Stomach (tissue), 9 donors: ENCODE data around the gene FOXL1. TPM values are rescaled to one million over a fixed set of nuclear protein-coding genes. Genes with fewer than 3 reads are reported as not detected.

Source experiments
- DNase-seq, 2 donors: peaks; one replicate each; pipeline versions ENCODE4 v3.0.0 to v3.0.0-alpha.2; 2013 to 2019
- H3K27ac ChIP-seq, 5 donors: fragments of 200-600 bp in 4 of 5; sonication (generic) in 4 of 5; one replicate each; pipeline ENCODE4 v1.5.1; 2013 to 2019; ENCODE audit warnings: mild to moderate bottlenecking in 1 of 5, moderate library complexity in 1 of 5
- H3K27me3 ChIP-seq, 3 donors: fragments of 200-600 bp; sonication (generic); one replicate each; pipeline ENCODE4 v1.5.1; 2017 to 2019; ENCODE audit warnings: mixed run types in 1 of 3
- H3K36me3 ChIP-seq, 4 donors: fragments of 200-600 bp; sonication (generic); 1 replicate in 3 of 4; 2 replicates in 1 of 4; pipeline ENCODE4 v1.5.1; 2016 to 2019
- H3K4me1 ChIP-seq, 4 donors: fragments of 200-600 bp; sonication (generic); one replicate each; pipeline ENCODE4 v1.5.1; 2016 to 2019
- H3K4me3 ChIP-seq, 4 donors: fragments of 200-600 bp; sonication (generic) in 3 of 4; one replicate each; pipeline ENCODE4 v1.5.1; 2016 to 2019; ENCODE audit warnings: mild to moderate bottlenecking in 1 of 4
- H3K9me3 ChIP-seq, 4 donors: fragments of 200-600 bp; sonication (generic); one replicate each; pipeline ENCODE4 v1.5.1; 2016 to 2019
- EP300 ChIP-seq: sonication (generic); formaldehyde crosslinking; IDR thresholded peaks from one replicate; pipeline ENCODE4 v1.6.1; 2017; ENCODE audit warnings: antibody characterized with exemption
- POLR2A ChIP-seq, 4 donors: fragments of 450-650 bp; IDR thresholded peaks; one replicate each; pipeline ENCODE4 v1.6.1; 2016; ENCODE audit warnings: antibody characterized with exemption in 4 of 4, control low read depth in 2 of 4, mild to moderate bottlenecking in 1 of 4, moderate library complexity in 1 of 4
- POLR2AphosphoS5 ChIP-seq, 3 donors: sonication (generic); formaldehyde crosslinking; IDR thresholded peaks; one replicate each; pipeline ENCODE4 v1.6.1; 2016; ENCODE audit warnings: antibody characterized with exemption in 3 of 3
- whole genome bisulfite sequencing, 5 donors: extraction: QIAGEN DNeasy Blood & Tissue Kit in 3 of 5; methylation state at CpG; one replicate each; pipeline versions ENCODE4 v1.1.5 to v1.1.7; 2013 to 2018; 5-methylcytosine and 5-hydroxymethylcytosine counted together
- intact Hi-C: fragments of 100-400 bp; cut with DNase I; formaldehyde crosslinking; loops from one replicate; pipeline ENCODE4 v1.15.1; 2023; ENCODE audit warnings: low total_unique reads
- polyA plus RNA-seq, 3 donors: library from polyadenylated mRNA; stranded (reverse); fragments of 200-250 nt; gene quantifications; one replicate each; pipeline ENCODE4 v1.2.3, GENCODE V29; 2013
- total RNA-seq, 5 donors: library from RNA; depleted of rRNA; stranded (reverse); fragments of >200 nt; gene quantifications; one replicate each; pipeline versions ENCODE4 v1.1.0 to v1.2.3, GENCODE V29; 2014 to 2016
- TF ChIP-seq, protein P1 (sequence below), 7 experiments: fragments of 450-650 bp in 4 of 7; fragments of 200-600 bp in 3 of 7; sonication (generic) in 3 of 7; IDR thresholded peaks; one replicate each; pipeline ENCODE4 v1.5.1; 2016 to 2019; ENCODE audit warnings: antibody characterized with exemption in 7 of 7, control low read depth in 2 of 7, mild to moderate bottlenecking in 1 of 7
- donor health status: healthy with polysubstance abuse.
- donor health status: Bipolar disorder and iron deficiency.
- donor health status: healthy.

Gene FOXL1
- total and polyA plus RNA-seq, 8 donors, result 0.60 to 12.7 (median 5.2) TPM; not detected in 2

DNA sequence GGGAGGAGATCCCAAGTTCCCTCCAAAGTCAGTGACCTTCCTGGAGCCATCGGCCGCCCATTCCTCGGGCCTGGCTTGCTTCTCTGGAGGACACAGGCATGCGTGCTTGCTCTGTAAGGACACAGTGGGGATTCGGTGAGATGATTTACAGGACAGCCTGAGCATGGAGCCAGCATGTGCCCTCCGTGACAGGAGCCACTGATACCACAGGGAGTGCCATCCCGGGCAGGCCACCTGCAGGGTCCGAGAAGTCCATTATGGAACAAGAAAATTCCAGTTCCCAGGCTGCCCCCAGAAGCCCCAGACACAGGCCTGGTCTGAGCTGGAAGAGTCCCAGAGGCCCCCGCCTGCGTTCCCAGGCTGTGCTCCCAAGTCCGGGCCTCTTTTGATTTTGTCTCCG, 47.9 kb downstream of the FOXL1 start:
- no peak overlapping the region for H3K27ac ChIP-seq
- H3K4me1 ChIP-seq, result no peaks in the 10 kb centered on the region
- no peak for DNase-seq
- no peaks in the 10 kb centered on the region for H3K9me3 ChIP-seq
- intact Hi-C loops, result no loop called here
- TF ChIP-seq POLR2A (IDR thresholded peaks at IDR 0.05) (no peak), EP300 (no peak), POLR2AphosphoS5 (IDR thresholded peaks at IDR 0.05) (no peak)
- TF ChIP-seq, protein P1, sequence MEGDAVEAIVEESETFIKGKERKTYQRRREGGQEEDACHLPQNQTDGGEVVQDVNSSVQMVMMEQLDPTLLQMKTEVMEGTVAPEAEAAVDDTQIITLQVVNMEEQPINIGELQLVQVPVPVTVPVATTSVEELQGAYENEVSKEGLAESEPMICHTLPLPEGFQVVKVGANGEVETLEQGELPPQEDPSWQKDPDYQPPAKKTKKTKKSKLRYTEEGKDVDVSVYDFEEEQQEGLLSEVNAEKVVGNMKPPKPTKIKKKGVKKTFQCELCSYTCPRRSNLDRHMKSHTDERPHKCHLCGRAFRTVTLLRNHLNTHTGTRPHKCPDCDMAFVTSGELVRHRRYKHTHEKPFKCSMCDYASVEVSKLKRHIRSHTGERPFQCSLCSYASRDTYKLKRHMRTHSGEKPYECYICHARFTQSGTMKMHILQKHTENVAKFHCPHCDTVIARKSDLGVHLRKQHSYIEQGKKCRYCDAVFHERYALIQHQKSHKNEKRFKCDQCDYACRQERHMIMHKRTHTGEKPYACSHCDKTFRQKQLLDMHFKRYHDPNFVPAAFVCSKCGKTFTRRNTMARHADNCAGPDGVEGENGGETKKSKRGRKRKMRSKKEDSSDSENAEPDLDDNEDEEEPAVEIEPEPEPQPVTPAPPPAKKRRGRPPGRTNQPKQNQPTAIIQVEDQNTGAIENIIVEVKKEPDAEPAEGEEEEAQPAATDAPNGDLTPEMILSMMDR (IDR thresholded peaks at IDR 0.05), result no peak
- WGBS, 5 donors, result 88 to 92% (median 88%) methylated on average over 9 to 12 of the region's 12 CpGs
- H3K4me3 ChIP-seq, result no peak overlapping the region
- H3K36me3 ChIP-seq, result no peaks in the 10 kb centered on the region
- H3K27me3 ChIP-seq, result peaks cover 0 to 30% (median 0%) of the 10 kb centered on the region in 3 donors

DNA sequence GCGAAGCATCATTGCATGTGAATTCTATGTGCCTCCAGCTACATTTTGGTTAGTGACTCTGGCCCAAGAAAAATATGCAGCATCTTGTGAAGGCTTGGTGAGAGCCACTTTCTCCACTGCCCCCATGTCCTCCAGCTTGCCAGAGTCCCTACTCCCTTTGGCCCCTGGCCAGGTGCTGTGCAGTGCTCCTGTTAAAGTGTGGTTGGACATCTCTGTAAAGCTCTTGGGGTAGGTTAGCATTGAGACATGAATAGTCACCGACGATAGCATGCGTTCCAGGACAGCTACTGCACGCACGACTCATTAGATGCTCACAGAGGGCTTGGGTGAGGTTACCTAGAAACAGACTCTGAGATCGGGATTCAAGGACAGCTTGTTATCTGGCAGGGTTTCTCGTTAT, 48.6 kb downstream of the FOXL1 start:
- no peaks in the 10 kb centered on the region for H3K9me3 ChIP-seq
- no peaks in the 10 kb centered on the region for H3K36me3 ChIP-seq
- intact Hi-C loops, result no loop called here
- WGBS, 5 donors, result 78 to 96% (median 93%) methylated on average over 5 to 8 of the region's 8 CpGs
- TF ChIP-seq, protein P1 (IDR thresholded peaks at IDR 0.05), result no peak
- TF ChIP-seq POLR2AphosphoS5 (IDR thresholded peaks at IDR 0.05), result no peak
- TF ChIP-seq EP300, result no peak
- no peak for TF ChIP-seq POLR2A (IDR thresholded peaks at IDR 0.05)
- H3K4me3 ChIP-seq, result no peak overlapping the region
- peaks cover 0 to 23% (median 0%) of the 10 kb centered on the region in 3 donors for H3K27me3 ChIP-seq
- DNase-seq, result no peak
- H3K27ac ChIP-seq, result no peak overlapping the region
- H3K4me1 ChIP-seq, result no peaks in the 10 kb centered on the region

DNA sequence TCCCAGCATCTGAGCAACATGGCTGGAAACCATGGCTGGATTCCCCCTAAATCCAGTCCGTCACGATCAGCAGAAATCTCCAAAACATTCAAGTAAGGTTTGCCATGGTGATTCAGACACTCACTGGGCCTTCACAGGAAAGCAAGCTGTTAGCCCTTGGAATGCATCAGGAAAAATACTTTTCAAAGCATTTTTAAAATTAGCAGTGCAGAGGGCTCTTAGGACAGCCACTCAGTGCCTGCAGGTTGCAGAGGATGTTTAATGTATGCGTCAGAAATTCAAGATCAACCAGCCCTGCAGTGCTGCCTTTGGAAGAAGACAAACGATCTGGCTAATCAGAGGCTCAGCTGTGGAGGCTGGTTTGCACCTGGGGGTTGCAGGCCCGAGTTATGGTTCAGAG, 50.3 kb downstream of the FOXL1 start:
- no peak for DNase-seq
- H3K4me3 ChIP-seq, result no peak overlapping the region
- H3K36me3 ChIP-seq, result no peaks in the 10 kb centered on the region
- H3K9me3 ChIP-seq, result no peaks in the 10 kb centered on the region
- no peak overlapping the region for H3K27ac ChIP-seq
- 53 to 68% (median 64%) methylated on average over 5 of the region's 5 CpGs for WGBS, 5 donors
- no peaks in the 10 kb centered on the region for H3K4me1 ChIP-seq
- intact Hi-C loops, result no loop called here
- TF ChIP-seq POLR2AphosphoS5 (IDR thresholded peaks at IDR 0.05), result no peak
- TF ChIP-seq, protein P1 (IDR thresholded peaks at IDR 0.05), result no peak
- H3K27me3 ChIP-seq, result peaks cover 0 to 26% (median 0%) of the 10 kb centered on the region in 3 donors

DNA sequence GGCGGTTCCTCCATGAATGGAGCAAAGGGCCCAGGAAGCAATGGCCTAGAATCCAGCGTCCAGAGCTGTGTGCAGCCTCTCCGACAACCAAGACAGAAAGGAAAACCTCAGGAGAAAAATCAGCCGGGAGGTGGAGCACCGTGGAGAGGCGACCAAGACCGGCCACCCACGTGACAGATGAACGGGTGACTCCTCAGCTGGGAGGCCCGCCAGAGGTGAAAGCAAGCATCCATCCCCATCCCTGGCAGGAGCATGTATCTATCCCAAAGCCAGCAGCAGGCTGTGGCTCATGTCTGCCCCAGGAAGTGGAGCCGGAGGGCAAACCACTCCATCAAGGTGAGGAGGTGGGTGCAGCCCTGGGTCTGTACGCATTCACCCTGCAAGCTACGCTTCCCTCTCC, 52.1 kb downstream of the FOXL1 start:
- Histone ChIP-seq H3K27ac (no peak overlapping the region), H3K9me3 (no peaks in the 10 kb centered on the region), H3K27me3 (peaks cover 0 to 23% (median 0%) of the 10 kb centered on the region in 3 donors), H3K4me1 (no peaks in the 10 kb centered on the region), H3K36me3 (no peaks in the 10 kb centered on the region), H3K4me3 (no peak overlapping the region)
- no peak for DNase-seq
- 71 to 85% (median 81%) methylated on average over 13 of the region's 13 CpGs for WGBS, 5 donors
- TF ChIP-seq POLR2A (IDR thresholded peaks at IDR 0.05), result no peak
- TF ChIP-seq EP300, result no peak
- no peak for TF ChIP-seq POLR2AphosphoS5 (IDR thresholded peaks at IDR 0.05)
- TF ChIP-seq, protein P1 (IDR thresholded peaks at IDR 0.05), result no peak
- intact Hi-C loops, result no loop called here
